ENCODE results near the gene CBX1.

CBX1 gene

DNA sequence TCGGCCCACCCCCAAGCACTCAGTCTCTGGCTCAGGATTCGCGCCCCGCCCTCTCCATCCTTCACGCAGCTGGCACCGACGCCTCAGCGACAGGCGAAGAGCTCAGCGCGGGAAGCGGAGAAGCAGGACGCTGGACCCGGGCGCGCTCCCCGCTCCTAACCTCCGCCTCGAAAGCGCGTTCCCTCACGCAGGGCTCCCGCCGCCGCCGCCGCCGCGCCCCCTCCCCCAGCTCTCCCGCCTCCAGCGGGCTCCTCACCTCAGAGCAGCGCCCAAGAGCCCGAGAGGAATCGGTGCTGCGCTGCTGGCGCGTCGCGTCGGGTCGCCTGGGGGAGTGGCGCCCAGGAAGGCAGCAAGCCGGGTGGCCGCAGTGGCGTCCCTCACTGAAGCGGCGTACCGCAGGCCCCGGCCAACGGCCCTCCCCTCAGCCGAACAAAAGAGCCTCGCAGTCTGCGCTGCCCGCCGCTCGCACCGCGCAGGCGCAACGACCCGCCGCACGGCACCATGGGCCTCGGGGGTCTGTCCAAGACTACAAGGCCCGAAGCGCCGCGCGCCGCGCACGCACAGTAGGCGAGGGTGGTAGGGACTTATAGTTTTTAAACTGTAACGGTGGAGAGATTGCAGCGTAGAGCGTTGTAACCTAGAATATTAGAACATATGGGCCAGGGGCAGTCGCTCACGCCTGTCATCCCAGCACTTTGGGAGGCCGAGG lies at the start of gene CBX1:
Gene CBX1 (minus strand): TSS at position 467 of the 709 bp plus-strand sequence. CDS start 24,474 bp downstream, outside the sequence.
- Histone ChIP-seq H3K9ac (ENCODE audit: low read length) (peak within 1 kb of the TSS; percentile 50), H3K4me3 (ENCODE audit: low read depth in 1 of 2, low read length in 2 of 2) (peak within 1 kb of the TSS; percentile 79 to 97), H3K36me3 (ENCODE audit: insufficient read depth, low read length) (no peaks in the 10 kb centered on the region), H3K27ac (ENCODE audit: low read depth, low read length) (peak within 1 kb of the TSS; percentile 86), H3K27me3 (ENCODE audit: control insufficient read depth in 1 of 2, insufficient read depth in 2 of 2, low read length in 2 of 2) (no peaks in the 10 kb centered on the region), H3K4me1 (ENCODE audit: insufficient read depth, low read length) (peaks cover 13% of the 10 kb centered on the region), H3K9me3 (ENCODE audit: low read length) (no peaks in the 10 kb centered on the region)

DNA sequence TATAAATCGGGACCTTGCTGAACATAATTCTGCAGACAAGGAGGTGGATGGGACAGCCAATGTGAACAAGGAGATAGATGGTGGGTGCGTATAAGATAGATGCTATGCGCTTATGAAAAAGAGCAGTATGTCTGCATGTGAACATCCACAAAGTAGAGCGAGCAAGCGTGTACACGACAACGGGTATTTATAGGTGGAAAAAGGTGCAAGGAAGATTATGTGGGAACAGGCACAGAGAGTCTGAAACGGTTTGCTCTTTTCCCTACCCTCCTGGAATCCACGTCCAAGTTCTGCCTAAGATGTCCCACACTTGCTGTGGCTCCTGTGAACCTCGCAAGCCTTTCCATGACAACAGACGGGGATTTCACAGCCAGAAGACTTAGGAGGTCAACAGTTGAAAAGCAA lies 49.3 kb upstream of the CBX1 start:
- Histone ChIP-seq H3K9ac (ENCODE audit: low read length) (no peak overlapping the region), H3K36me3 (ENCODE audit: insufficient read depth, low read length) (no peaks in the 10 kb centered on the region), H3K27me3 (ENCODE audit: control insufficient read depth in 1 of 2, insufficient read depth in 2 of 2, low read length in 2 of 2) (peaks cover 13 to 17% of the 10 kb centered on the region in 2 donors), H3K4me1 (ENCODE audit: insufficient read depth, low read length) (no peaks in the 10 kb centered on the region), H3K9me3 (ENCODE audit: low read length) (no peaks in the 10 kb centered on the region), H3K4me3 (ENCODE audit: low read depth in 1 of 2, low read length in 2 of 2) (no peak overlapping the region), H3K27ac (ENCODE audit: low read depth, low read length) (no peak overlapping the region)

DNA sequence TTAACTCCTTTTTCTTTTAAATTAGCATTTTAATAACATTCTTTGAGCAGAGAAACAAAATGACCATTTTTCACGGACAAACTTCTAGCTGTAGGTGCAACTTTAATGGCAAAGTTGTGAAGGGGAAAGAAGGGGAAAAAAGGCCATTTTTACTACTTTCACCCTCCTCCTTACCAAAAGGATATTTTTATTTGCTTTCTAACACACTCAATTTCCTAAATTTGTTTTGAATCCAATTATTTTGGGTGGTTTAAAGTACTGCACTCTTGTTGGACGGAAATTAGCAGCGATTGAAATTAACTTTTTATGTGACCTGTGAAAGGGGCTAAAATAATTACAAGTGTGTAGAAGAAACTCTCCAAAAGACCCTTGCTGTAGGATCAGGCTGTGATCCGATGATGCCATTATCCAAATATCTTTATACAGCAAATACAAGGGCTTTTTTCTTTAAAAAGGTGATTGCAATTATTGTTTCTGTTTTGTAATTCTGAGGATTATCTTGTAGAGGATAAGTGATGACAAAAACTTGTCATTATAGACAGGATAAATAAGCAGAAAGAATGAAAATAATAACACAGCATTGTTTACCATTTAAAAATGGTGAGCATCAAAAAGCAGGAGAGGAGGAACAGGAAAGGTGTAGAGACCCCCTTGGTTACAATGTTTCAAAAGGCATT lies 48.6 kb upstream of the CBX1 start:
- Histone ChIP-seq H3K27ac (ENCODE audit: low read depth, low read length) (no peak overlapping the region), H3K4me3 (ENCODE audit: low read depth in 1 of 2, low read length in 2 of 2) (no peak overlapping the region), H3K9ac (ENCODE audit: low read length) (no peak overlapping the region), H3K4me1 (ENCODE audit: insufficient read depth, low read length) (no peaks in the 10 kb centered on the region), H3K36me3 (ENCODE audit: insufficient read depth, low read length) (no peaks in the 10 kb centered on the region), H3K9me3 (ENCODE audit: low read length) (no peaks in the 10 kb centered on the region), H3K27me3 (ENCODE audit: control insufficient read depth in 1 of 2, insufficient read depth in 2 of 2, low read length in 2 of 2) (peaks cover 13 to 17% of the 10 kb centered on the region in 2 donors)

DNA sequence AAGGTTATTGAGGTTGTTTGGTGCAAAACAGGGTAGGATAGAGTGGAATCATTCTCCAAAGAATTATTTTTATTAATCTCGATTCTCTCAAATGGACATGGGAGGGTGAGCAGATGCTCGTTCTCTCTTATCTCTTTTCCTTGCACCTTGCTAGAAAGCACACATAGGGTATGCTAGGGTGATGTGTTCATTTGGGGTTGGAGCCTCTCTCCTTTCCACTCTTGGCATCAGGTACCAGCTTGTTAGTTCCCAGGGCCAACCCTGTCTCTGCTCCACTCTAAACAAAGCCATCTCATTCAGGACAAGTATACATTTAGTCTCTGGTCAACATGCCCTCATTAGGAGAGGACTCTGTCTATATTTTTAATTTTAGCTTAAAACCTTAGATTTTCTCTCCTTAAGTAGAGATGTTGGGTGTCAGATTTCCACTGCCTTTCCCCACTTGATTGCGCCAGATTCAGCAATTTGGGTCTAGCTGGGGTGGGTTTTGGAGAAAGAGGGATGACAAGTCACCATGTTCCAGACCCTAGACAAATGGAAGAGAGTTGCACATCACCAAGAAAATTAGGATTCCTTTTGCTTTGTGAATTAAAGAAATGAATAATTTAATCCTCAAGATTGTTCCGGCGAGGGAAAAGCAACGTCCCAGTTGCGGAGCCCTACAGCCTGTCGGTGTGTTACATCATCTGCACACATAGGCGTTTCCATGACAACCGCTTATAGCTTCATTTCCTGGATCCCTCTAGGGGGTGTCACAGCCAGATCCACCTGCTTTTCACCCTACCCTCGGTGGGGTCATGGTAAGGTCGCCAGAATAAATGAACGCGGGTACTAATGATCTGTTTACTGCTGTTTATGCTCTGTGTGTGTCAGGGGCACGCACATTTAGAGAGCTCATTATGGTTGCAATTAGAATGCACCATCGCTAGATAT lies 47.8 kb upstream of the CBX1 start:
- Histone ChIP-seq H3K27me3 (ENCODE audit: control insufficient read depth in 1 of 2, insufficient read depth in 2 of 2, low read length in 2 of 2) (peaks cover 13 to 17% of the 10 kb centered on the region in 2 donors), H3K9me3 (ENCODE audit: low read length) (no peaks in the 10 kb centered on the region), H3K4me1 (ENCODE audit: insufficient read depth, low read length) (no peaks in the 10 kb centered on the region), H3K27ac (ENCODE audit: low read depth, low read length) (no peak overlapping the region), H3K36me3 (ENCODE audit: insufficient read depth, low read length) (no peaks in the 10 kb centered on the region), H3K9ac (ENCODE audit: low read length) (no peak overlapping the region), H3K4me3 (ENCODE audit: low read depth in 1 of 2, low read length in 2 of 2) (no peak overlapping the region)

DNA sequence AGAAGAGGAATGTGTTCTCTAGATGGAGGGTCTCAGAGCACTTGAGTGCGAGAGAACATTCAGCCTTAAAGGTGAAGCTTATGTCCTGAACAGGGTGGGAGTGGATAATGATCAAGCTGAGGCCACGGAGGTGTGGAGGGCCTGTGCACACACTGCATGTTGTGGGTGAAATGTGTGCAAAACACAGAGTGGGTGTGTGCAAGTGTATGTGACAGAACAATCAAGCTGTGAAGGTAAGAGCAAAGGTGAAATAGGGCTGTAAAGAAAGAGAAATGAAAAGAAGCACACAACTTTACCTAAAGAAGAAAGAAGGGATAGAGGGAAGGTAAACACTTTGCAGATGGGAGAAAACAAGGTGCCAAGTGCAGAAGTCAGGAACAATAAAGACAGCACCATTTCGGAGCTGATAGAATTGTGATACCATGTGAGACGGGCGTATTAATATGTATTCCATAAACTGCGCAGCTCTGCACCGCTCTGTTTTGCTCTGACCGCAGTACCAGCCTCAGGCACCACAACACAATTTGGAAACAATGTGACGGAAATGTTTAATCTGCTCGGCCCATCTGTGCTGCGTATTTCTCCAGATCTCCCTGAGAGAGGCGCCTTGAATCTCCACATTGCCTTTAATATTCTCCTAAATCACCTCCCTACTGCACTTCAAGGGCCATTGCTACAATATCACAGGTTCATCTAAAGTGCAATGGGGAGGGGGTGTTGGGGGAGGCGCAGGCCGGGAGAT lies 46.9 kb upstream of the CBX1 start:
- Histone ChIP-seq H3K27me3 (ENCODE audit: control insufficient read depth in 1 of 2, insufficient read depth in 2 of 2, low read length in 2 of 2) (peaks cover 12 to 13% of the 10 kb centered on the region in 2 donors), H3K36me3 (ENCODE audit: insufficient read depth, low read length) (no peaks in the 10 kb centered on the region), H3K4me3 (ENCODE audit: low read depth in 1 of 2, low read length in 2 of 2) (no peak overlapping the region), H3K4me1 (ENCODE audit: insufficient read depth, low read length) (no peaks in the 10 kb centered on the region), H3K27ac (ENCODE audit: low read depth, low read length) (no peak overlapping the region), H3K9me3 (ENCODE audit: low read length) (no peaks in the 10 kb centered on the region), H3K9ac (ENCODE audit: low read length) (no peak overlapping the region)

DNA sequence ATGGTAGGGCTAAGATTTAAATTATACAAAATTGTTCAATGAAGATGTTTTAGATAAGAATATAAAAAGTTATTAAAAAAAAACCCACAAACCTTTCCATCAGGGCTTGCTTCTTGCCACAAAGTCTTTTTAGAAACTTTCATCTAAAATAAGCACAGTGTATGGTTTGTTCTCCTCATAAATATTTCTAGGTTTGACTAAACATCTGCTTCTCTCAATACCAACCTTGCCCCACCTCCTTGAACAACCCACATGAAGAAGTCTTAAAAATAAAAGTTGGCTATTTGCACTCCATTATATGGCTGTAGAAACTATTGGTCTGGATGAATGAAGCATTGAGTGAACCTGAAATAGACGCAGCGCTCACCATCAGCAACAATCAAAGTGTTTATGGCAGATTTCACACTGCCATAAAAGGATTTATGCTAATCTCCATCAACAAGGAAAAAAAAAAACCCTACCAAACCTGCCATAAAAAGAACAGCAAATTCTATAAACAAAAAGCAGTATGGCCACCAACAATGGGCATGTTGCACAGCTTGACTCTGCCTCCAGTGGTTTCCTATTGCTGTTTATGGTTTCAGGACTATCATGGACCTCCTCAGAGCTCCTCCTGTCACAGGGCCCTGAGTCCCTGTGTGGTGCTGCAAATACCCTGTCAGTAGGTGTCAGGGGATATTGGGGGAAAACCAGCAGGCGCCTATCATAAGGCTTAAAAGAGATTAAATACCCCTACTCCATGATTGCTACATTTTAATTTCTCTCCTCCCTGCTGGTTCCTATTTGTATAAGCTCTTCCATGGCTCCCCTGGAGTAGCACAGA lies 43.9 kb upstream of the CBX1 start:
- H3K27me3 ChIP-seq (ENCODE audit: control insufficient read depth in 1 of 2, insufficient read depth in 2 of 2, low read length in 2 of 2) = peaks cover 7 to 8% of the 10 kb centered on the region in 2 donors
- H3K36me3 ChIP-seq (ENCODE audit: insufficient read depth, low read length) = no peaks in the 10 kb centered on the region
- no peaks in the 10 kb centered on the region for H3K4me1 ChIP-seq (ENCODE audit: insufficient read depth, low read length)

DNA sequence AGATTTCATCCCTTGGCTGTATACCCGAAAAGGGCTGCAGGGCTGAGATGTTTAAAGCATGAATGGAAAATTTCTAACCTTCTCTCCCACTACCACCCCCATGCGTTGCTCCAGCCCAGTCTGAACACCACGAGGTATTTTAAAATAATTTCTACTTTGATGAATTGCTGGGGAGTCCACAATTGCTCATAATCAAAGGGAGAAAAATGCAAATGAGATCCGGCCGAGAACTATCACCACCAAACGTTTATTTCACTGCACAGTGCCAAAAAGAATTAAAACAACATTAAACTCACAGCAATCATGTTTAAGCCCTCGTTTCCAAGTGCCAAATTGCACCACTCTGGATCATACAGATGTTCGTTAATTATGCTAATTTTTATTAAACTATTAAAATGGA lies 43.0 kb upstream of the CBX1 start:
- Histone ChIP-seq H3K9ac (ENCODE audit: low read length) (no peak overlapping the region), H3K9me3 (ENCODE audit: low read length) (no peaks in the 10 kb centered on the region), H3K36me3 (ENCODE audit: insufficient read depth, low read length) (no peaks in the 10 kb centered on the region), H3K27ac (ENCODE audit: low read depth, low read length) (no peak overlapping the region), H3K4me1 (ENCODE audit: insufficient read depth, low read length) (no peaks in the 10 kb centered on the region), H3K4me3 (ENCODE audit: low read depth in 1 of 2, low read length in 2 of 2) (no peak overlapping the region), H3K27me3 (ENCODE audit: control insufficient read depth in 1 of 2, insufficient read depth in 2 of 2, low read length in 2 of 2) (peaks cover 1 to 7% of the 10 kb centered on the region in 2 donors)

More for the DNA sequence above, 43.9 kb upstream of the CBX1 start:
- Histone ChIP-seq H3K27ac (ENCODE audit: low read depth, low read length) (no peak overlapping the region), H3K9ac (ENCODE audit: low read length) (no peak overlapping the region), H3K4me3 (ENCODE audit: low read depth in 1 of 2, low read length in 2 of 2) (no peak overlapping the region), H3K9me3 (ENCODE audit: low read length) (no peaks in the 10 kb centered on the region)

DNA sequence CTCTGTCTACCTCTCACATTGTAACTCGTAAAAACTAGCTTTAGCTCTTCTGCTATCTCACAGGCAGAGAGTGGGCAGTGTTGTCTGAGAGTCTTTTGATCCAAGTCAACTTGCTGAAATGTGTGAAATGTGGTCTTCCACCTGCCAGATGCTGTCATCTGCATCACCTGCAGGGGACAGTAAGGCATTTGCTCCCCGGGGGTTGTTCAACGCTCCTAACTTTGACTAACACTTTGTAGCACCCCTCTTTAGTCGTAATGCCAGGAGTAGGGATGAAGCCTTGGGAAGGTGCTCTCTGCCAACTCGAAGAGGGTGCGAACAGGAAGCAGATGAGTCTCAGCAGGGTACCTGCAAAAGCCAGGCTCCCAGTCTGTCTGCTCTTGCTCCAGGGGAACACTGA lies 42.4 kb upstream of the CBX1 start:
- no peak overlapping the region for H3K4me3 ChIP-seq (ENCODE audit: low read depth in 1 of 2, low read length in 2 of 2)
- no peak overlapping the region for H3K9ac ChIP-seq (ENCODE audit: low read length)
- H3K9me3 ChIP-seq (ENCODE audit: low read length) = no peaks in the 10 kb centered on the region
- no peaks in the 10 kb centered on the region for H3K36me3 ChIP-seq (ENCODE audit: insufficient read depth, low read length)
- no peaks in the 10 kb centered on the region for H3K4me1 ChIP-seq (ENCODE audit: insufficient read depth, low read length)
- peaks cover 0 to 7% of the 10 kb centered on the region in 2 donors for H3K27me3 ChIP-seq (ENCODE audit: control insufficient read depth in 1 of 2, insufficient read depth in 2 of 2, low read length in 2 of 2)
- no peak overlapping the region for H3K27ac ChIP-seq (ENCODE audit: low read depth, low read length)

DNA sequence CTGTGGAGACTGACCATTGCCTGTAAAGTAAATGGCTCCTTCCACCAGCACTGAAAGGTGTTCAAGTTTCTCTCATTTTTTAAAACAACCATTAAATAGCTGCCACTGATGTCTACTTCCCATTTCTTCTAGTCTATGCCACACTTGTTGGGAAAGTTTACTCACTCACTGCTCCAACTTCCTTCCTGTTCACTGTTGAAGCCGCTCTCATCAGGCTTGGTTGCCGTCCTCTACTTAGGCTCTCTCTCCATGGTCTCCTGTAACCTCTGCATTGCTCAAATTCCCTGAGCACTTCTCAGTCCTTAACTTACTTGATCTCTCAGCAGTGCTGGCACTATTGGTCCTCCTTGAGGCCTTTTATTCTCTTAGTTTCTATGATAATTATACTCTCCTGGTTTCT lies 38.7 kb upstream of the CBX1 start:
- H3K36me3 ChIP-seq (ENCODE audit: insufficient read depth, low read length) = no peaks in the 10 kb centered on the region
- no peak overlapping the region for H3K4me3 ChIP-seq (ENCODE audit: low read depth in 1 of 2, low read length in 2 of 2)
- H3K9me3 ChIP-seq (ENCODE audit: low read length) = no peaks in the 10 kb centered on the region
- H3K27me3 ChIP-seq (ENCODE audit: control insufficient read depth in 1 of 2, insufficient read depth in 2 of 2, low read length in 2 of 2) = no peaks in the 10 kb centered on the region
- H3K9ac ChIP-seq (ENCODE audit: low read length) = no peak overlapping the region
- H3K27ac ChIP-seq (ENCODE audit: low read depth, low read length) = no peak overlapping the region
- no peaks in the 10 kb centered on the region for H3K4me1 ChIP-seq (ENCODE audit: insufficient read depth, low read length)

DNA sequence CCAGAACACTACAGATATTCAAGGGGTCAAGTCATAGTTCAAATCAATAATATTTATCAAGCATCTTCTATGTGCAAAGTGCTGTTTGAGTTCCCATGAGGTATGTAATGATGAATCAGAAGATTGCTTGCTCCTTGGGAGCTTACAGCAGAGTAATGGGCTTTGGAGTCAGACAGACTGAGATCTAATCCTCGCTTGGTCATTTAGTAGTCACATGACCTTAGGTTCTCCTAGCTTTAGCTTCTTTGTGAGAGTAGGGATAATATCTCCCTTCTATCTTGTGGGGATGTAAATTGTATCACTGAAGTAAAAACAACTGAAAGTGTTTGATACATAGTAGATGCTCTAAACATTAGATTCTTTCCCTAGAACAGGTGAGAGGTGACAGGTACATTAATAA lies 36.4 kb upstream of the CBX1 start:
- Histone ChIP-seq H3K27ac (ENCODE audit: low read depth, low read length) (no peak overlapping the region), H3K9me3 (ENCODE audit: low read length) (no peaks in the 10 kb centered on the region), H3K9ac (ENCODE audit: low read length) (no peak overlapping the region), H3K4me3 (ENCODE audit: low read depth in 1 of 2, low read length in 2 of 2) (no peak overlapping the region), H3K4me1 (ENCODE audit: insufficient read depth, low read length) (no peaks in the 10 kb centered on the region), H3K27me3 (ENCODE audit: control insufficient read depth in 1 of 2, insufficient read depth in 2 of 2, low read length in 2 of 2) (no peaks in the 10 kb centered on the region), H3K36me3 (ENCODE audit: insufficient read depth, low read length) (no peaks in the 10 kb centered on the region)

Data from muscle layer of colon (tissue), 2 donors.